Stimulated activated CD8-positive, alpha-beta memory T cell treated with anti-CD3 and anti-CD28 coated beads, Interleukin-2, amount 100 ng/mL, for 1 hour (primary cell): Measurements from ENCODE around the gene CYP24A1.

Experiments used
- DNase-seq, 2 donors: peaks; one replicate each; pipeline ENCODE4 v3.0.0-alpha.2; 2020; ENCODE audit warnings: low read depth in 2 of 2

Gene CYP24A1

DNA sequence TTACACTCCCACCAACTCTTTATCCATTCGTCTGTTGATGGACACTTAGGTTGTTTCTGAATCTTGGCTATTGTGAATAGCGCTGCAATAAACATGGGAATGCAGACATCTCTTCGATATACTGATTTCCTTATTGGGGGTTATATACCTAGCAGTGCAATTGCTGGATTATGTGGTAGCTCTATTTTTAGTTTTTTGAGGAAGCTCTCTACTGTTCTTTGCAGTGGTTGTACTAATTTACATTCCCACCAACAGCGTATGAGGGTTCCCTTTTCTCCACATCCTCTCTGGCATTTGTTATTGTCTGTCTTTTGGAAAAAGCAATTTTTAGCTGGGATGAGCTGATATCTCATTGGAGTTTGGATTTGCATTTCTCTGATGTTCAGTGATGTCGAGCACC is 29.5 kb upstream of the CYP24A1 start:
- DNase-seq, result no peak

DNA sequence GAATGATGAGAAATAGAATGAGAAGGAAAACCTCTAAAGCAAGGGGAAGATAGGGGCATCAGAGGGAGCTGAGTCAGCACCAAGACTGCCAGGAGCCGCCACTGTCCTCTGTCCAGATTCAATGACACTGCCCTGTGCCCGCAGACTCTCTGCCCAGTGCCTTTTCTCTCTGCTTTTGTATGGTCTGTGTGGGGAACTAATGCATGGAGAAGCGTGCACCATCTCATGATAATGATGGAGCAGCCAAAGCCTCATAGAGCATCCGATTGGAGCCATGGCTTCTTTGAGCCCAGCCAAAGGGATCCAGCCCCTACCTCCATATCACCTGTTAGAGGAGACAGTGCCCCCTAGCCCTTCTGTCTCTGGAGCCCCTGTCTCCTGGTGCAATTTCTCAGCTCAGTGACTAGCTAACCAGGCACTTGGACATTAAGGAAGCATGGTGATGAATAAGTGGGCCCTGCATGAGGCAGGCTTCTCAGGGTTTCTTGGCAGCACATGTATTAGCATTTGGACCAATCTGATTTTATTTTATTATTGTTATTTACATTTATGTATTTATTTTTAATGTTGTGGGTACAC is 27.6 kb upstream of the CYP24A1 start:
- no peak for DNase-seq

DNA sequence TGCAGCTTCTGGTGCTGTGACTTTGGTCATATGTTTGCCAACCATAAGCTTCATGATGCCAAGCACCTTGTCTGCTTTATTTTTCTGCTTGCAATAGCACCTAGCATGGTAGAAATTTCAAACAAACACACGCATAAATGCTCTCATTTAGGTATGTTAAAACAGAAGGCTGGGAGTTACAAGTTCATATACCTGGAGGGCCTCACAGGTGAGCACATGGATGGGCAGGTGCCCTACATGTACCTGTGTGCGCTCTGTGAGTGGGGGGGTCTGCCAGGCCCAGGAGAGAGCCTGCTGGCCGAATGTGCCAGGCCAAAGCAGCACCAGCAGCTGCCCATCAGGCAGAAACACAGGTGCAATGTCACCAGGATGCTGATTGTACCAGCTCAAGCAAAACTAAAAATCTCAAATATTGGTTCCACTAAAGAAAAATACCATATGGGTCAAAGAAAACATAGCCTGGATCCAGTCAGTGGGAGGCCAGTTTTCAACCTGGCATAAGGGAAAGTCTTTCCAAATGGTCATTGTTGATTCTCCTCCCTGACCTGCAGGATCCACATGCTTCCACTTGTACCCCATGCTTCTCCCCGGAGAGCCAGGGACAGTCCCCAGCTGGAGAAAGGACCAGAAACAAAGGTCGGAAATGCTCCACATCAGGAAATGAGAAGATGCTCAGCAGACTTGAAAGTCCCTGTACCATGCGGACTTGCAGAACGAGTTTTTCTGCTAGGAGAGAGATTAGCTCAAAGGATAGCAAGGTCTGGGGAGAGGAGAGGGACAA is 26.9 kb upstream of the CYP24A1 start:
- DNase-seq, result no peak

DNA sequence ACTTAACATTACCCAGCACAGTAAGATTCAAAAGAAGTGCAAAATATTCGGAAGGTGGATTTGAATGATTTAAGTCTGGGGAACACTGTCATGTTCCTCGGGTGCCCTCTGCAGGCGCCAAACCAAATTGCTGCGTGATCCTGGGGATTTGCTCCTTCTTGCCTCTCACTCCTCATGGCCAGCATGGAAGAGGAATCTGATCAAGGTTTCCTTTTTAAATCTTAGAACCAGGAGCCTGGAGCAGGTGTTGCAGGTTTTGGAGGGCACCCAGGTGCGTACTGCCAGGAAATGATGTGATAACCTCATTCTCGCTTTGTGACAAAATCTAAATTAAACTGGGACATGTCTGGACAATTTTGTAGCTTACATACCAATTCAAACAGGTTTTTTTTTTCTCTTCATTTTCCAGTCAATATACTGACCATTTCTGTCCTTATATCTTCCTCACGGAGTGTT is 26.0 kb upstream of the CYP24A1 start:
- DNase-seq, result peak; percentile 47 to 57

DNA sequence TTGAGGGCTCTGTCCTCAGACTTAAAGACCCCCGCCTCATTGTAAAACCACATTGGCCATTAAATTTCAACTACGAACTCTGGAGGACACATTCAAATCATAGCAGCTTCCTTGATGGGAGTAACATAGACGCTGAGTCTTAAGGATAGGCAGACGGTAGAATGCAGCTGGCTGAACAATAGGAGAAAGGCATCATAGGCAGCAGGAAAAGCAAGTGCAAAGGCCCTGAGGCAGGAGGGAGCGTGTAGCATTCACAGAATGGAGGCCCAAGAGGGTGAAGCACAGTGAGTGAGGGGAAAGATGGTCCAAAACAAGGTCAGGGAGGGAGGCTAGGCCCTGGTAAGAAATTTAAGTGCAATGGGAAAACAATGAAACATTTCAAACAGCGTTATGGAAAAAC is 25.5 kb upstream of the CYP24A1 start:
- DNase-seq, result no peak

DNA sequence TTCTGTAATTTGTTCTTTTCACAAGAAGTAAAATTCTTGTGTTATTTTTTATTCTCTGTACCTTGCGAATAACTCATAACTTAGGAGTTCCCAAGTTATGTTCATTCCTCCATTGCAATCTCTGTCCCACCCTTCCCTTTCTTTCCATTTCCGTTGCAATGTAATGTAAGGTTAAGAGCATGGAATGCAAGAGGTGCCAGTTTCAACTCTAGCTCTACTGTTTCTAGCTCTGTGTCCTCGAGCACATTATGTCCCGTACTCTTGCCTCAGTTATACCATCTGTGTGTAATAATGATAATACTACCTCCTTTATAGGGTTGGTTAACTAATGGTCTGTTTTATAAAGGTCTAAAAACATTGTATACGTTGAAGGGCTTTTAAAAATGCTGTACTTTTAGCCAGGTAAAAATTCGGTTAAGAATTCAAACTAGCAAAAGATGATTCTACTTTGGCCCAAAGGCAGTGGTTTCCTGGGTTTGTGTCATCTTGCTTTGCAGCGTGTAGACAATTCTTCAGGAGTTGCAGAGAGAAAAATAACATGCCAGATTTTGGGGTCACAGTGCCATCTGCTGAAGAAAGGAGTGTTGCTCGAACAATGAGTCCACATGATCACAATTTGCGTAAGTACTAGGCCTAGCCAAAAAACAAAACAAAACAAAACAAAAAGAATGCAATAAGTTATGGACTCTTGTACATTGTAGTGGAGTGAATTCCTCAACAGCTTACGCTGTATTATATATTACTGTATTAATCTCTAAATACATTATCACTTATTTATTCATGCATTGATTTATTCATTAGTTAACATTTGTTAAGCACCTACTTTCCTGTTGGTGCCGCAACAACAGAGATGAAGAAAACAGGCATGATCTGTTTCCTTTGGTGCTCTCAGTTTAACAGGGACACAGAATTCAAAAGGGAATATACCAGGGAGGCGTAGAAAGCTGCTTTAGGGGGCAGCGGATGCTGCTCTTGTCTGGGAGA is 24.1 kb upstream of the CYP24A1 start:
- DNase-seq, result no peak

DNA sequence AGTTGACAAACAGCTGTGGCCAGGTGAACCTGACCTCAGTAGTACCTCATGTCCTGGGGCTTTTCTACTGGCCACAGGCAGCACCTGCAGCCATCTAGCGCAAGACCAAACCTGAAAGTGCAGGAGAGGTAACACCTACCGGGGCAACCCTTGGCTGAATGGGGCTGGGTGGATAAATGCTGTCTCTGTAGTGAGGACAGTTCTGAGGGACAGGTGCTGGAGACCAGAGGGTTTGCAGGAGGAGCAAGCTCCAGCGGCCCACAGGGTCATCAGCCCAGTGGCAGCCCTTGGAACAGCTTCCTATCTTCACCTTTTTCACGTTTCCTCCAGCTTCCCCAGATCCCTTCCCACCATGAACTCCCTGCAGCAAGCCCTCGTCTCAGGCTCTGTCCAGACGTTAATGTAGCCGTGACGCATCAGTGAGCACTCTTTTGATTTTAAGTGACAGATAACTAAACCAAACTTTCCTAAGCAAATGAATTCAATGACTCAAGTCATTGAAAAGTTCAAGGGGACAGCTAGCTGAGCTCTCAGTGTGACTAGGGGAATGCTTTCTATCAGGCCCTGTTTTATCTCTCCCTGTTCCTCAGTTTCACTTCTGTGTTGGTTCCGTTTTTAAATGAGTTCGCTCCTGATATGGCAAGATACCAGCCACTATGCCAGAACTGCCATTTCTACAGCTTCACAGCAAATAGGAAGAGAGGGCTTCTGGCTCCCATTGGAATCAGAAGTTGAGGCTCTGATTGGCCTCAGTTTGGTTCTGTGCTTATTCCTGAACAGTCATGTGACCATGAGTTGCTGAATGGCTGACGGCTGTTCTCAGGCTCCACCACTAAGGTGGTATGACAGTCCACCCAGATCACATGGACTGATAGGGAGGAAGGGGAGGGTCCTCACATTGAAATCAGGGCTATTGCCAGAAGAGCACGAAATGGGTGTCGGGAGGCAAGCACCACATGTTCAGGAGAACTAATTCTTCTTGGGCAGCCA is 22.0 kb upstream of the CYP24A1 start:
- no peak for DNase-seq

DNA sequence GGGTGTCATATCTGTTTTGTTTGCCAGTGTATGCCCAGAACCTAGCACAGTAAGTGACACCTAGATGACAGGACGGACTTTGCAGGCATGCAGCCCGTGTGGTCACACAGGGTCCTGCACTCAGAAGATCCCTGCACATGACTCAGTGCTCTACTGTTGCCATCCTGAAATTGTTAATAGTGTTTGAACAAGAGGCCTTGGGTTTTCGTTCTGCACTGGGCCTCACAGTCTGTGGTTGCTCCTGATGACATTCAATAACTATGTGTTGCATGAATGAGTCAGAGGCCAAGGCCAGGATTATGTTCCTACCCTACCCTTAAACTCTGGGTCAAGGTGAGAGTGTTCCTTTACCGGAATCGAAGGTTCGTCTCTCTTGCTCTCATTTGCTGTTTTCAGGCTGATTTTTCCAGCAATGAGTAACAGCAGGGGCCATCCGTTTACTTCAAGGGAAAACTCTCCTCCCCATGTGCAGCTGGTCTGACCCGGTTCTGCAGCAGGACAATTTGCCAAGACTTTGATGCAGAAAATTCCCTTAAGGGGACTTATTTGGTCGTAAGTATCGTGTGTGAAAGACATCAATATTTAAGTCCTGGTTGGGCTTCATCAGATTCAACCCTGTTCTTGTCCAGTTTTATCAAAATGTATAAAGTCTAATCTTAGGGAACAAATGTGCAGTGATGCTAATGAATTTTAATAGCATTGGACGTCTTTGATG is 21.1 kb upstream of the CYP24A1 start:
- no peak for DNase-seq

DNA sequence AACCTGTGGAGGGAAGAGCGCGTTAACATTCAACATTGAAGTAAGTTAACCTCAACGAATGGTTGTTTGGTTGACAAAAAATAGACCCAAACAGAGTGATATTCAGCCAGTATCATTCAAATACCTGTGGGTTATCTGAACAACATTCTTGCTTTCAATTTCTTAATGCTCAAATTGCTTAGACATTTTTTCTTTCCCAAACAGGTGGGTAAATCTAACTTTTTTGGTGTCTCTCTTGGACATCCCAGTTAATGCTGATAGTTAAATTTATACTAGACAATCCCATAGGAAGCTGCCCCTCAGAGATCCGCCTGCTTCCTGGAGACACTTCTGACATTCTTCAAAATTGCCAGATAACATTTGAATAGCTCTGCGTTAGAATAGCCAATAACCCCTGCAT is 20.0 kb upstream of the CYP24A1 start:
- DNase-seq, result no peak

DNA sequence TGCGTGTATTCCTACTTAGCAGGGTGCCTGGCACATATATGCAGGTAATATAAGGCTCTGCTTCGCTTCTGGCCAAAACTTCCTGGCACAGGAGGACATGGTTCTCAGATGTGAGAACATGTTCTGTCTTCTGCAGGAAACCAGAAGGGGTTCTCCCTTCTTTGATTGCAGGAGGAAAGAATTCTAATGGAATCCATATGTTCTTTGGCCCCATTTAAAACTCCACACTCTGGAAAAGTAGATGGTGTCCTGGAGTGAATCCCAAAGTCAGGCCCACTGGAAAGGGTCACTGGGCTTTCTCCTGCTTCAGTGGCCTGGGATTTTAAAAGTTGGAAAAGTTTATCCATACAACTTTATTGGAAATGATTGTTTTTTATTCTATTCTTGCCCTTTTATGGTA is 16.4 kb upstream of the CYP24A1 start:
- no peak for DNase-seq

DNA sequence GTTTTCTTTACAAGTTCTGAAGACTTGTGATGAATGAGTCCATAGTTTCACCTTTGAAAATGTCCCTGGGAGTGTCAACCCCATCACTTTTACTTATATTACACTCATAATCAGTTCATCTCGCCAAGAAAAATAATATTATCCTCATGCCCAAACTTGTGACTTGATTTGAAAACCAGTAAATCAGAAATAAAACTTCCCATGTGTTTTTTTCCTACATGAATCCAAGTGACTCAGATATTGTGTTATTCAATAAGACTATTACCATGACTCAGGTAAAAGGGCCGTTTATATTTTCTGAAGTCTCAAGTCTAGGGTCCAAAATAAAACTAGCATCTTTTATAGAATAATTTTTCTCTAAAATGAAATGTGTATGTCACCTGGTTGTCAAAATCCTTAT is 15.8 kb upstream of the CYP24A1 start:
- no peak for DNase-seq

DNA sequence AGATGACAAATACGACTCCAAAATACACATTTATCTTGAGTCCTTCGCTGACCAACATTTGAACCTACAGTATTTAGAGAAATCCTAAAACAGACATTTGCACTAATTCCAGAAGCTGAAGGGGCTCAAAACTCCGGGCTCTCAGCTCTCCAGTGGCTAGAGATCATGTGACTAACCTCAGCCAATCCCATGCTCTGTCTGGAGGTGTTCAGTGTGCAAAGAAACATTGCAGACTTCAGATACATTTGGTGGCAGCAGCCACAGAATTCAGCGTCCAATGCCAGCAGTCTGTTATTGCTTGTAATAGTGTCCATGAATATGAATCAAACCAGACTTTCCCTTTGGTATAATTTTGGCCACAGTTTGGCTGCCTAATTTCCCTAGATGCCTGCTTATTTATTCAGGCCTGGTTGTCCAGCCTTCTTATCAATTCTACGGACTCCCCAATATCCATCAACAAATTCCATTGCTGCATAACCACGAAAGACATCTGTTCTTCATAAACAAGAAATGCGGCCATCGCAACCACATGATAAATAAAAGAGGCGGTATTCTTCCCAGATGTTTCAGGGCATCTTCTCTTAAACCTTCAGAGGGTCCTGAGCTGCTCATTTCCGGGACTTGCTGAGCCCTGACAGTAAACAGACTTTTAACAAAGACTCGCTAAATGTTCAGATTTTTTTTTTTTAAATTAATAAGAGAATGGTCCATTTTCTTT is 14.5 kb upstream of the CYP24A1 start:
- DNase-seq, result no peak

DNA sequence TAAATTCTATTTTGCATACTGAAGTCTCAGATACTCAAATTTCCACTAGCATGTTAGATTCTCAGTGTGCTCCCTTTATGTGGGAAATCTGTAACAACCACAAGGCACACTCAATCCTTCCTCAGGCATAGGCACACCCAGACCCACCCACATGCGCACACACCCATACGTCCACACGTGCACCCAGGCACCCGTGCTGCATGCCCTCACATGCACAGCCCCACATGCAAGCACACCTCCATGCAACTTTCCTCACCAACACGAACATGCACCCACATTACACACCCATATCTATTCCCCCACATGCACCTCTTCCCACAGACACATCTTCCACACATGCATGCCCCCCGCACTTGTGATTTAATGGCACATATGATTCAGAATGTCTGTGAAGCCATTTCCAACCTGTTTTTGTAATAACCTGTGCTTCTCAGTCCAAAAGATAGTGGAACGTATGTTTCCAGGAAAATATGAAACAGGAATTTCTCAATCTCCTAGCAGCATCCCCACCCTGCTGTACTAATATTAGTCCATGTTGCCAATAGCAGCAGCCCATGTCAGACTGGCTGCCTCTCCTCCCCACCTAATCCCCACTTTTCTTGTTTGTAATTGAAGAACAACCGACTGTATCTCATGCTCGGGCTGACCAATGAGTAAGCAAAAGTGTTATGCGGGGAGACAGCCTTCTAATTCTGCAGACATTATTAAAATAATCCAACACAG is 11.3 kb upstream of the CYP24A1 start:
- no peak for DNase-seq

DNA sequence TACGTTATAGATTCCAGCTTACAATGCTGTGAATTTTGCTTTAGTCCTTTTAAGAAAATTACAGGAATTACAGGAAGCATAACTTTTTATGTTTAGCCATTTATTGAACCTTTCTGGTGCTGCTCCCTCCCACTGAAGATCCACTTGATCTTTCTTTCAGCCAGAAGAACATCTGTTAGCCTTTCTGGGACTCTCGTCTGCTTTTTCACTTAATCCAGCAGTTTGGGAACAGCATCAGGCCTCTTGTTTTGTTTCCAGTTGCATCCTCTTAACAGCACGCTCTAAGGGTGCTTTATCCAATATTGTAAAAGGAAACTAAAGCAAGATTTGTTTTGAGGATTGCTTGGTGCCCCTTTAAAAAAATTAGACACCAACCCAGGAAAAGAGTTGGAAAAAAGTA is 10.3 kb upstream of the CYP24A1 start:
- no peak for DNase-seq

DNA sequence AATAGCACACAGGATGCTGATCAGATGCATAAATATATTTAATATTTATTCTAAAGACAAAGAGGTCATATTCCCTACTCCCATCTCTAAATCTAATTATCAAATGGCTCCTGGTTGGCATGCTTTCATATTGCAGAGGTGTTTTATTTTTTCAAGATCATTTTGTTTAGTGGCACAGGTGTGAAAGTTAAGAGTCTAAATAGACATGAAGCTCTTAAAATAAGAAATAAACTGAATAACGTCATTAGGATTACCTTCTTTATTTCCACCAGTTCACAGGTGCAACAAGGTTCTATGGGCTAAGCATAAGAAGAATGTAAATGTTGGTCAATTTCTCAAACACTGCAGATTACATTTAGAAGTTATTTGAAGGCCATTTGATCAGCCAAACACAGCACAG is 7.1 kb upstream of the CYP24A1 start:
- DNase-seq, result no peak

DNA sequence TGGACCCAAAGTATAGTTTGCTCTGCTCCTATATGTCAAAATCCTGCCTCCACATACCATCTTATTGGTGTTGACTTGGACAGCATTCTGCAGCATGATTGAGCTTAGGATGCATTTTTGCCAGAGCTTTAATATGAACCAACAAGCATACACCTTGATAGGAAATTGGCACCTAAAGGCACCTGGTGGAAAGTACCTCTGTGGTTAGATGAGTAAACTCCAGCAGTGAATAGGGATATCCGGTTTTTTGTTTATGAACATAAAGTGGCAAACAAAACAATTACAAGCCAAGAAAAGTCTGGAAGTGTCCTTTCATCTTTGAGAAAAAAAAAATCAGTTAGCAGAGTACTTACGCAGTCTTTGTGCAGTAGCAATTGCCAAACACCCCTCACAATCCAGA is 6.2 kb upstream of the CYP24A1 start:
- DNase-seq, result no peak

DNA sequence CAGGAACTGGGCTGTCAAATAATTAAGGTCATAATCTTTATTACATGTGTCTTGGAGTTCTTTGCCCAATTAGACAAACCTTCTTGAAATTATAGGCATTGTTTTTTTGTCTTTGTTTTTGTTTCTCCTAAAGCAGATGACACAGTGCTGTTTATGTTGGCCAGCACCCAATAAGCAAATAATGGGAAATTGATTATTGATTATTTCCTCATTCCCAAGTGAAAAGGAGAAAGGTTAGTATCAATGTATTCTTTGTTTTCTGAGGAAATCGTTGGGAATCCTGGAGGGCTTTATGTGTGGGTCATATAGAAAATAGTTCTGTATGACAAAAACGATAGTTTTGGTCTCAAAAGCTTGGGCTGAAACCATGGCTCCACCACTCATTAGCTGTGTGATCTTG is 4.5 kb upstream of the CYP24A1 start:
- DNase-seq, result no peak

DNA sequence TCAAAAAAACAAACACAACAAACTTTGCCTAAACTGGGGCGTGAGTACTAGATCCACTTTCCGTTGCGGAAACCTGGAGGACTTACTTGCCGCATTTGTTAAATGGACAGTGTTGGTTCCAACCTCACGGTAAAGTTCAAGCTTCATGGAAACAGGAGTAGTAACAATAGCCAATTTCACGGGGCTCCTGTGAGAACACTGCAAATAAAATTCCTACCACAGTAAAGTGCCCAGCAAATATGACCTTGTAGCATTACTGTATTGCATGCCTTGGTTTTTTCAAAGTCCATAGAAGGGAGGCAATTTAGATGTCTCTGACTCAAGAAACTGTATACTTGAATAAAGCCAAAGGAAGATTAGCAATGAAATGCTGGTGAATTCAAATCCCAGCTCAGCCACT is 3.6 kb upstream of the CYP24A1 start:
- DNase-seq, result no peak

DNA sequence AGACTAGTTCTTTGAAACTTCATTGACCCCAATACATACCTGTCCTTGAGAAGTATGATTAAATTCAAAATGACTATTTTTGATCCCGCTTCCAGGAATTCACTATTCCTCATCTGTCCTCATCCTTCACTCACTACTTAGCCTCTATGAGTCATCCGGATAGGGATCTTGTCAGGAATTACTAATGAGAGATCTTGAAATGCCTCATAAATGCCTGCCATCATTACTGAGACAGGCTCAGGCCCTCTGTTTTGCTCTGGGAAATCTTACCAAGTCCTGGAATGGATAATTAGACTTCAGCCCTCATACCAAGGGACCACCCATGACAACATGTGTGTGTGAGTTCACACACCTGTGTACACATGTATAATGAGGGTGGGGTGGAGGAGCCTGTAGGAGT is 2.8 kb upstream of the CYP24A1 start:
- DNase-seq, result no peak
